Fibroblast of mammary gland (primary cell): ENCODE data around the gene AKAP6.
"Not testable (repeated sequence)": the region's sequence is repeated elsewhere in the genome, so short reads cannot be mapped to it uniquely, and the experiment has no call there.

Experiments
- DNase-seq: peaks from one replicate; pipeline ENCODE4 v3.0.0-alpha.2; 2010; ENCODE audit warnings: low read depth
- H3K4me3 ChIP-seq: 2 replicates; pipeline ENCODE4 v1.5.1; 2011; ENCODE audit warnings: low read depth, mild to moderate bottlenecking, low read length, moderate library complexity; ENCODE audit not compliant: control insufficient read depth
- CTCF ChIP-seq: conservative IDR thresholded peaks from 2 replicates; pipeline ENCODE4 v1.5.1; 2011; ENCODE audit warnings: low read depth, low read length, inconsistent platforms; ENCODE audit not compliant: control insufficient read depth, insufficient read depth

The AKAP6 gene

GRCh38 chr14:32457213-32457920 is 128.3 kb downstream of the AKAP6 start:
- H3K4me3 ChIP-seq, result no peak overlapping the region
- TF ChIP-seq CTCF, result no peak
- peak; percentile 33 for DNase-seq

GRCh38 chr14:32458720-32459119 is 129.6 kb downstream of the AKAP6 start:
- no peak for DNase-seq
- no peak overlapping the region for H3K4me3 ChIP-seq
- TF ChIP-seq CTCF, result no peak

GRCh38 chr14:32460267-32460666 is 131.2 kb downstream of the AKAP6 start:
- no peak for TF ChIP-seq CTCF

GRCh38 chr14:32462553-32462952 is 133.5 kb downstream of the AKAP6 start:
- H3K4me3 ChIP-seq, DNase-seq: not testable (repeated sequence)

More at GRCh38 chr14:32460267-32460666, 131.2 kb downstream of the AKAP6 start:
- no peak overlapping the region for H3K4me3 ChIP-seq
- DNase-seq, result no peak

GRCh38 chr14:32468955-32469354 is 139.9 kb downstream of the AKAP6 start:
- no peak for TF ChIP-seq CTCF
- peak; percentile 82 for DNase-seq
- H3K4me3 ChIP-seq, result no peak overlapping the region

GRCh38 chr14:32469388-32470160 is 140.5 kb downstream of the AKAP6 start:
- TF ChIP-seq CTCF, result peak; percentile 56
- H3K4me3 ChIP-seq, result no peak overlapping the region
- DNase-seq, result peak; percentile 67

GRCh38 chr14:32470161-32470715 is 141.1 kb downstream of the AKAP6 start:
- H3K4me3 ChIP-seq, result no peak overlapping the region
- no peak for TF ChIP-seq CTCF
- no peak for DNase-seq
